Omental fat pad (tissue), 4 donors: ENCODE results near the gene ZMPSTE24. TPM values are rescaled to one million over a fixed set of nuclear protein-coding genes. Genes with fewer than 3 reads are reported as not detected.

Source experiments
- ATAC-seq: fragments of 150-250 bp; one replicate; pipeline ENCODE4 v1.9.1; 2016; ENCODE audit warnings: mild to moderate bottlenecking, moderate library complexity; ENCODE audit not compliant: low FRiP score
- DNase-seq: peaks from one replicate; pipeline ENCODE4 v3.0.0-alpha.2; 2019; ENCODE audit warnings: low spot score
- CTCF ChIP-seq, 3 donors: fragments of 450-650 bp; IDR thresholded peaks; one replicate each; pipeline ENCODE4 v1.5.1; 2016 to 2017; ENCODE audit warnings: antibody characterized with exemption in 3 of 3, mild to moderate bottlenecking in 3 of 3, moderate library complexity in 2 of 3
- total RNA-seq, 4 donors: library from RNA; depleted of rRNA; stranded (reverse); fragments of >200 nt; gene quantifications; one replicate each; pipeline ENCODE4 v1.1.0, GENCODE V29; 2016

ZMPSTE24 gene
- total RNA-seq, 4 donors from 2014 or later: 34.8 to 38.3 (median 36.2) TPM

DNA sequence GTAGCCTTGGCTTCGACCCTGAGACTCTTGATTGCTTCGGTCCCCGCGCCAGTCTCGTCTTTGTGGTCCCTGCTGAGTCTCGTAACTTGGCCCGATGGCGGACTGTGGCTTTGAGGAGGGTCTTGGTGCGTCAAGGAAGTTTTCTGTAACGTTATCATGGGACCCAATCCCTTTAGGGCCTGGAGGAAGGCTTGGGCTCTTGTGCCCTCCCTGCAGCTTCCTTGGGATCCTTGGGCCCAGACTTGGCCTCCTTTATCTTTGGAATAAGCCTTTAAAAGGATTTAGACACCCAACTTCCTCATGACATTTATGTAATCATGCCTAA, 371 bp downstream of the ZMPSTE24 start:
- DNase-seq (no peak), ATAC-seq (no peak)
- TF ChIP-seq CTCF (IDR thresholded peaks at IDR 0.05): no peak

DNA sequence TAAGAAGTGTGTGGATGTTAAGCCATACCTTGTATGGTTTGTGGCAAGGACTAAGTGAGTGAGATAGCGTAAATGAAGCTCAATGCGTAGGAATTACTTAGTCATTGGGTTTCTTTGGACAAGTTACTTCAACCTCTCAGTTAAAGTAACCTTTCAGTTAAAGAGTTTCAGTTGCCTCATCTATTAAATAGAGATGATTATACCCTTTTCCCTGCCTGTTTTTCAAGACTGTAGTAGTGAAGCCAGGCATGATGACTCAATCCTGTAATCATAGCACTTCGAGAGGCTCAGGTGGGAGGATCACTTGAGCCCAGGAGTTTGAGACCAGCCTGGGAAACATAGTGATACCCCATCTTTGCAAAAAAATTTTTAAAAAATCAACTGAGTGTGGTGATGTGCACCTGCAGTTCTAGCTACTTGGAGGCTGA, 6.3 kb downstream of the ZMPSTE24 start:
- no peak for ATAC-seq
- no peak for TF ChIP-seq CTCF (IDR thresholded peaks at IDR 0.05)
- DNase-seq: no peak

DNA sequence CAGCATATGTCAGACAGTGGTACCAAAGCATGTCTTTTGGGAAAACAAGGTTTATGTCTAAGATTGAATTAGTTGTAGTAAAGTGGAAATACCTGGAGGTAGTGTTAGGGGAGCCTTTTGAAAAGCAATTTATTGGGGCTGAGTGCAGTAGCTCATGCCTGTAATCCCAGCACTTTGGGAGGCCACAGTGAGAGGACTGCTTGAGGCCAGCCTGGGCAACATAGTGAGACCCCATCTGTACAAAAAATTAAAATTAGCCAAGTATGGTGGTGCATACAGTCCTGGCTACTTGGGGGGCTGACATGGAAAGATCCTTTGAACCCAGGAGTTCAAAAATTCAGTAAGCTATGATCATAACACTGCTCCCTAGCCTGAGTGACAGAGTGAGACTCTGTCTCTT, 7.3 kb downstream of the ZMPSTE24 start:
- ATAC-seq (no peak), DNase-seq (no peak)
- TF ChIP-seq CTCF (IDR thresholded peaks at IDR 0.05): no peak

DNA sequence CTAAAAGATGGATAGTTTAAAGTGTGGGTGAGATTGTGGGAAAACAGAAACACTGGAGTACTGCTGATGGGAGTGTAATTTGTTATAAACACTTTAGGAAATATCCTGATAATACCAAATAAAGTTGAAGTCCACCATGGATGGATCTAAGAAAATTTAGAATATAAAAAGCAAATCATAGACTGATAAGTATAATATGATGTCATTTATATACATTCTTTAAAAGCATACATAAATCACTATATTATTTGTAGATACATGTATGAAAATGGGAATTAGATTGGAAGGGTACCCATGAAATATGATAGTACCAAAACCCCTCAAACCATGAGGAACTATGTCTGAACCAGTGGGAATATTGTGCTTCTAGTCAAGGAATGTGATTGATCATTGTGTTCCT, 7.9 kb downstream of the ZMPSTE24 start:
- DNase-seq (no peak), ATAC-seq (no peak)
- TF ChIP-seq CTCF (IDR thresholded peaks at IDR 0.05): no peak

- no peak for TF ChIP-seq CTCF (IDR thresholded peaks at IDR 0.05)
- no peak for ATAC-seq
- no peak for DNase-seq
Measured at GRCh38 chr1:40266786-40267535, 8.9 kb downstream of the ZMPSTE24 start.

DNA sequence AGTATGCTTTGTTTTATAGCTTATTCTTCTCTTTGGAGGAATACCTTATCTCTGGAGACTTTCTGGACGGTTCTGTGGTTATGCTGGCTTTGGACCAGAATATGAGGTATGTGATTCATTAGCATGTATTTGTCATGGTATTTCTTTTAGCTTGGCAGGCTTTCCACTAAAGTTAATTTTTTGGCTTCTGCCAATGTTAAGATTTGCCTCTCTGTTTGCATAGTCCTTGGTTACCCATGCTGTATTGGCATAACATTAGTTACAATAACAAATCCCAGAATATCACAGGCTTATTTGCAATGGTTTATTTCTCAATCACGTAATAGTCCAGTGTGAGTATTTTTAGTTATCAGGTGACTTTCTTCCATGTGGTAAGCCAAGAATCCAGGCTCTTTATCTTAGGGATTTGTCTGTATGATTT, 9.7 kb downstream of the ZMPSTE24 start:
- DNase-seq (no peak), ATAC-seq (peak; percentile 95)
- no peak for TF ChIP-seq CTCF (IDR thresholded peaks at IDR 0.05)

- no peak for TF ChIP-seq CTCF (IDR thresholded peaks at IDR 0.05)
- DNase-seq (no peak), ATAC-seq (no peak)
Measured at GRCh38 chr1:40268211-40268610, 10.2 kb downstream of the ZMPSTE24 start.
